Stimulated activated CD4-positive, alpha-beta T cell treated with anti-CD3 and anti-CD28 coated beads, TNF-alpha, amount 100 ng/mL, for 1 hour (primary cell): ENCODE measurements around the gene GAPDH.
"Not testable (repeated sequence)": the region's sequence is repeated elsewhere in the genome, so short reads cannot be mapped to it uniquely, and the experiment has no call there.

ENCODE experiments used
- DNase-seq, 3 donors: peaks; one replicate each; pipeline ENCODE4 v3.0.0-alpha.2; 2020; ENCODE audit warnings: low read depth in 3 of 3, low spot score in 1 of 3

Gene GAPDH

DNA sequence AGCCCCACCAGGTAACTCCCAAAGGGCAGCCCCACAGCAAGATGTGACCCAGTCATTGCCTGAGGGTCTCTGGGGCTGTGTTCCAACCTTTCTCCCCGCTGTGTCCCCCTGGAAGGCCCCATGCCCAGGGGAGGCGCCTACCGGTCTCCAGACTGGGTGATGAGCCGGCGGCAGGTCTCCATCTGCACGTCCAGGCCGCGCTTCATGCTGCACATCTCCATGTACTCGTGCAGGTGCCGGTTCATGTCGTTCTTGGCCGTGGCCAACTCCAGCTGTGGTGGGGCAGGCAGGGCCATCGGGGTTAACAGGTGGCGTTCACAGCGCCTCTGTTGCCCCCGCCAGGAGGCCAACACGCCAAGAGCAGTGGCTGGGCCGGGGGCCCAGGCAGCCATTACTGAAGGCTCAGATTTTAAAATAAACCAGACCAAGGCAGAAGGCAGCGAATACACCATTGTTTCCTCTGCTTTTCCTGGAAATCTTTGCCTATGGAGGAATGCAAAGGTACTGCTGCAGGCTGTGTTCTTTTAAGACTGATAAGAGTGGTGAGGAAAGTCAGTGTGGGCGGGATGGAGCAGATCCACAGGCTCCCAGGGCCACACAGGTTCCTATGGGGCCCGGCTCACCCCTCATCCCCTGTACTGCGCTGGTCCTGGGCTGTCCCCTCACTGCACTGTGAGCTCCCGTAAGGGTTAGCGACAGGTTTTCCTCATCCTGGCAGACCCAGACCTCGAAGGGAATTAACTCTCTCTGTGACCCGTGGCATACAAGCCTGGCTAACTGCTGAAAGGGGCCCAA lies 7.3 kb downstream of the GAPDH start:
- no peak for DNase-seq

GRCh38 chr12:6542209-6543009 lies 8.1 kb downstream of the GAPDH start:
- no peak for DNase-seq

- no peak for DNase-seq
Observed at GRCh38 chr12:6546016-6546415, 11.7 kb downstream of the GAPDH start.

GRCh38 chr12:6547566-6547965 lies 13.2 kb downstream of the GAPDH start:
- no peak for DNase-seq

GRCh38 chr12:6547987-6548386 lies 13.7 kb downstream of the GAPDH start:
- no peak for DNase-seq

- DNase-seq: no peak
Observed at GRCh38 chr12:6548556-6548955, 14.2 kb downstream of the GAPDH start.

DNA sequence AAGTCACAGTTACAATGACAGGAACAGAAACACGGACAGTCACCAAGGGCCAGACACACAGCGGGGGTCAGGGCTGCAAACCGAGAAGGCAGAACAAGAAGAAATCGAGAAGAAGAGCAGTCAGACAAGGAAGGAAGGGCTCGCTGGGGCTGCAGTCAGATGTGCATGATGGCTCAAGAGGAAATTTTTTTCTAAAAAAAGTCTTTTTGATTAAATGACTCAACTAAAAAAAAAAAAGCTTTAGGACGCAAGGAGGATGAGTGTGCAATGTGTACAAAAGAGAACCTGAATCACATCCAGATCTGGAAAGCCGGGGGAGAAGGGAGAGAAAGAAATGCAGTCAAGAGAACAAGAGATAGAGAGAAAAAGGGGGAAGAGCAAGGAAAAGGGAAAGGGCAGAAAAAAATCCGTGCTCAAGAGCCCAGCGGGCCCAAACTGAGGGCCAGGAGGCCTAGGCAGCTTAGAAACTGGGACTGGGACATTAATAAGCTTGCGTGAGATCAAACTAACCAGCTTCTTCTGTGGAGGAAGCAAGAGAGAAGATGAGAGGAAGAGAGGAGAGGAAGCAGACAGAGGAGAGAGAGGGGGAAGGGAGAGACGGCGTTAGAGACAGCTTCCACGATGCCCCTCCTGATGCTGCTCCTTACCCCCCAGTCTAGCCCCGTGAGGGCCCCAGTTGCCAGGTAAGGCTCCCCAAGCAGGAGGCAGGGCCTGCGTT lies 14.8 kb downstream of the GAPDH start:
- DNase-seq: no peak

- DNase-seq: no peak
Observed at GRCh38 chr12:6549684-6550151, 15.4 kb downstream of the GAPDH start.

- no peak for DNase-seq
Observed at GRCh38 chr12:6550294-6551062, 16.2 kb downstream of the GAPDH start.

- no peak for DNase-seq
Observed at GRCh38 chr12:6551063-6551461, 16.7 kb downstream of the GAPDH start.

- no peak for DNase-seq
Observed at GRCh38 chr12:6551496-6552139, 17.3 kb downstream of the GAPDH start.

GRCh38 chr12:6552140-6552551 lies 17.8 kb downstream of the GAPDH start:
- no peak for DNase-seq

DNA sequence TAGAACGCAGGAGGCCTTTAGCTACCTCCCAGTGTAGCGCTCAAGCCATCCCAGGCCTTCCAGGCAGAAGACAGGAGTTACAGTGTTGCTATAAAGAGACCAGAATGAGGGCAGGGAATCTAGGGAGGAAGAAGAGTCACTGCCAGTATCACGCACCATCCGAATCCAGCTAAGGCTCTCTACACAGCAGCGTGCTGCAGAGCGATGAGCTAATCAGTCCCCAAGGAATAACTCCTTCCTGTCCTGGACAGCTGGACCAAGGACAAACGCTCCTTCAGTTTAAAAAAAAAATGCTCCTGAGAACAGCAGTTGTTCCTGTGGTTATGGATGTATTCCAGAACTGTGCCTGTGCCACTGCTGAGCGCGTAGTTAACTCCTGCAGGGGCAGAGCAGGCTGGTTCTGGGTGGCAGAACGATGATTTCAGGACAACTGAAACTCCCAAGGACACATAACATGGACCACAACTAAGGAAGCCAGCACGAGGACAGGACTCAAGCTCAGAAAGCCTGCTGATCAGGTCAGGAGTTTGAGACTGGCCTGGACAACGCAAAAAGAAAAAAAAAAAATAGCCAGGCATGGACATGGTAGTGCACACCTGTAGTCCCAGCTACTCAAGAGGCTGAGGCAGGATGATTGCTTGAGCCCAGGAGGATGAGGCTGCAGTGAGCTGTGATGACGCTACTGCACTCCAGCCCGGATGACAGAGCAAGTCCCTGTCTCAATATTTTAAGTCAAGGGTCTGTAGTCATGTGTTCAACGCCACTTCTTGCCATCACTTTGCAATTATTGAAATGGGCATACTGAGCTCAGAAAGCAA lies 18.9 kb downstream of the GAPDH start:
- DNase-seq: no peak

DNA sequence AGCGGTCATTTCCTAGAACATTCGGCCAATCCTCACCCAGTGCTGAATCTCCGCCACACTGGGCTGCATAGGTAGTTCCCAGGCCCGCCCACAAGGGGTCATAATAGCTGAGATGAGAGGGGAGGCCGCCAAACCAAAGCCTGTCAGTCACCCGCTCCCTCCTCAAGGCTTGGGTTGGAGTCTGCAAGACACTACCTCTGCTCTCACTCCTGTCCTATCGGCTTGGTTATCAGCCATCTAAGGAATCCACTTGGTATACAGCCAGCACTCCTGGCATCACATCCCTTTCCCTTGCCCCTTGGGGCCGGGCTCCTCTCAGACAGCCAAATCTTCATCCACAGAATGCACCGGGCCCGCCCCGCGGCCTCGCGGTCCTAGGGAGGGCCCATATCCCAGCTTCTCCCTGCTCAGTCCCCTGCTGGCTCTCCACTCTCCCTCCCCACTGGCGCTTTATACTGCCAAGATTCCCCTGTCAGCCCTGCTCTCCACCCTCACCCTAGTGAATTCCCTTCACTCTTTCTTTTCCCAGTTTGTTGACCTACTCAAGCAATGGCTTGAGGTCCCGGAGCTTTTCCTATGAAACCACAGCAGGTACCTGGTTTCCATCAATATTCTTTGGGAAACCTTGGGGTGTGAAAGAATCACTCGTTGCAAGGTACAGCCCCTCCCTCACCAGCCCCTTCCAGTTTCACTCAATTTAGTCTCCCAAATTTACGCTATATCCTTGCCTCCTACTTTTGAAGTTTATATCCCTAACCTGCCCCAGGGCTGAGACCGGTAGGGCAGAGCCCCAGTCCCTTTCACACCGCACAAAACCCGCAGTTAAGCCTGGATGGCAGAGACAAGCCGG lies 20.1 kb downstream of the GAPDH start:
- peak in 1 of 3 donors; percentile 60 for DNase-seq

DNA sequence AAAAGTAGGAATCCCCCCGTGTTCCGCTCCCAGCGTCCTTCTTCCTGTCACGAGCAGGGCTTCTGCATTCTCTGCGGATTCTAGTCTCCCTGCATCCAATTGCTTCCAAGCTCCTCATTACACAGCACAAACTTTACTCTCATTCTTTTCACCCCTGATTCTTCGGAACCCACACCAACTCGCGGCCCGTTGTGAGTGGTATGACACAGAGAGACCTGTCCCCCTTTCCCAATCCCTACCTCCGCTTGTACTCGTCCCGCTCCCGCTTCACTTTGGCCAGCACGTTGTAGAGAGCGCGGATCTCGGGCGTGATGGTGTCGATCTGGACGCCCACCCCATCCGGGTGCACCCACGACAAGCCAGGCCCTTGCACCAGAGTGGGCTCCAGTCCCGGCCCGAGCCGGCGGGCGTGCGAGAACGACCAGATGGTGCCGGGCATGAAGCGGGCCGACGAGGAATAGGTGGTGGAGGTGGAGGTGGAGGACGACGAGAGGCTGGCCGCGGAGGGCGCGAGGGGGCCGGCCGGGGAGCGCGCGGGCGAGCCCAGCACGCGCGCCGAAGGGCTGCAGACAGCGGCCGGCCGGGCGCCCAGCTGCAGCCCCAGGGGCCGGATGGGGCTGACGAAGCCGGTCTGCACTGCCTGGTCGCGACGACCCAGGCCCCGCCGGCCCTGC lies 20.8 kb downstream of the GAPDH start:
- DNase-seq: no peak

GRCh38 chr12:6556496-6556817 lies 22.1 kb downstream of the GAPDH start:
- DNase-seq: not testable (repeated sequence)

GRCh38 chr12:6556857-6557256 lies 22.5 kb downstream of the GAPDH start:
- no peak for DNase-seq
